NCI-H2029 (cell line): ENCODE results near the gene EBLN2.
"Not testable (repeated sequence)": the region's sequence is repeated elsewhere in the genome, so short reads cannot be mapped to it uniquely, and the experiment has no call there.

ENCODE experiments used
- DNase-seq: peaks from one replicate; lab custom pipeline; 2025; lab: John Stamatoyannopoulos, UW

The EBLN2 gene

GRCh38 chr3:73060302-73060723 lies 1.1 kb upstream of the EBLN2 start:
- DNase-seq = no peak

- not testable (repeated sequence) for DNase-seq
Observed at GRCh38 chr3:73066243-73066642, 4.8 kb downstream of the EBLN2 start.

- no peak for DNase-seq
Observed at GRCh38 chr3:73068419-73068818, 7.0 kb downstream of the EBLN2 start.

- no peak for DNase-seq
Observed at GRCh38 chr3:73069187-73069586, 7.7 kb downstream of the EBLN2 start.

- no peak for DNase-seq
Observed at GRCh38 chr3:73069775-73070444, 8.5 kb downstream of the EBLN2 start.

GRCh38 chr3:73070675-73071575 lies 9.5 kb downstream of the EBLN2 start:
- DNase-seq = no peak

- DNase-seq = no peak
Observed at GRCh38 chr3:73071952-73072351, 10.5 kb downstream of the EBLN2 start.

- DNase-seq = no peak
Observed at GRCh38 chr3:73072634-73073033, 11.2 kb downstream of the EBLN2 start.

- DNase-seq = no peak
Observed at GRCh38 chr3:73073091-73073707, 11.7 kb downstream of the EBLN2 start.

GRCh38 chr3:73074781-73075180 lies 13.3 kb downstream of the EBLN2 start:
- DNase-seq = no peak

- DNase-seq = no peak
Observed at GRCh38 chr3:73080216-73080966, 18.9 kb downstream of the EBLN2 start.

- DNase-seq = no peak
Observed at GRCh38 chr3:73081140-73081539, 19.7 kb downstream of the EBLN2 start.

GRCh38 chr3:73084170-73084569 lies 22.7 kb downstream of the EBLN2 start:
- DNase-seq = no peak

- no peak for DNase-seq
Observed at GRCh38 chr3:73086071-73086494, 24.6 kb downstream of the EBLN2 start.

GRCh38 chr3:73094129-73094528 lies 32.7 kb downstream of the EBLN2 start:
- no peak for DNase-seq

- no peak for DNase-seq
Observed at GRCh38 chr3:73094951-73095350, 33.5 kb downstream of the EBLN2 start.

GRCh38 chr3:73096169-73096568 lies 34.7 kb downstream of the EBLN2 start:
- DNase-seq = no peak

- no peak for DNase-seq
Observed at GRCh38 chr3:73098026-73098425, 36.6 kb downstream of the EBLN2 start.

- DNase-seq = no peak
Observed at GRCh38 chr3:73098873-73099272, 37.4 kb downstream of the EBLN2 start.

- peak; percentile 34 for DNase-seq
Observed at GRCh38 chr3:73100741-73101559, 39.5 kb downstream of the EBLN2 start.

- DNase-seq = no peak
Observed at GRCh38 chr3:73101881-73102280, 40.4 kb downstream of the EBLN2 start.
